C4-2B (cell line): ENCODE data around the gene PRKCB.

ENCODE experiments used
- CTCF ChIP-seq: fragments of 450-650 bp; conservative IDR thresholded peaks from 2 replicates; pipeline ENCODE4 v1.5.1; 2017; ENCODE audit warnings: mild to moderate bottlenecking
- ZFX ChIP-seq: fragments of 450-650 bp; IDR thresholded peaks from 2 replicates; pipeline ENCODE4 v1.6.1; 2017

- TF ChIP-seq CTCF (no peak), ZFX (no peak)
Measured at GRCh38 chr16:23957287-23957686, 121.5 kb downstream of the PRKCB start.
